ENCODE measurements around the gene LMNA.

LMNA gene

GRCh38 chr1:156119503-156120209 is 5.1 kb downstream of the LMNA start:
- TF ChIP-seq MAX (IDR thresholded peaks at IDR 0.05) (no peak), RAD21 (IDR thresholded peaks at IDR 0.05; ENCODE audit: low read depth) (no peak), NFIC (IDR thresholded peaks at IDR 0.05) (no peak), FOXM1 (IDR thresholded peaks at IDR 0.05; ENCODE audit: borderline replicate concordance, low read depth) (no peak), CEBPB (IDR thresholded peaks at IDR 0.05) (no peak), EP300 (IDR thresholded peaks at IDR 0.05; ENCODE audit: borderline replicate concordance) (no peak), TCF12 (IDR thresholded peaks at IDR 0.05; ENCODE audit: low read depth) (no peak), TEAD4 (IDR thresholded peaks at IDR 0.05) (no peak)
- TF ChIP-seq, protein P1, sequence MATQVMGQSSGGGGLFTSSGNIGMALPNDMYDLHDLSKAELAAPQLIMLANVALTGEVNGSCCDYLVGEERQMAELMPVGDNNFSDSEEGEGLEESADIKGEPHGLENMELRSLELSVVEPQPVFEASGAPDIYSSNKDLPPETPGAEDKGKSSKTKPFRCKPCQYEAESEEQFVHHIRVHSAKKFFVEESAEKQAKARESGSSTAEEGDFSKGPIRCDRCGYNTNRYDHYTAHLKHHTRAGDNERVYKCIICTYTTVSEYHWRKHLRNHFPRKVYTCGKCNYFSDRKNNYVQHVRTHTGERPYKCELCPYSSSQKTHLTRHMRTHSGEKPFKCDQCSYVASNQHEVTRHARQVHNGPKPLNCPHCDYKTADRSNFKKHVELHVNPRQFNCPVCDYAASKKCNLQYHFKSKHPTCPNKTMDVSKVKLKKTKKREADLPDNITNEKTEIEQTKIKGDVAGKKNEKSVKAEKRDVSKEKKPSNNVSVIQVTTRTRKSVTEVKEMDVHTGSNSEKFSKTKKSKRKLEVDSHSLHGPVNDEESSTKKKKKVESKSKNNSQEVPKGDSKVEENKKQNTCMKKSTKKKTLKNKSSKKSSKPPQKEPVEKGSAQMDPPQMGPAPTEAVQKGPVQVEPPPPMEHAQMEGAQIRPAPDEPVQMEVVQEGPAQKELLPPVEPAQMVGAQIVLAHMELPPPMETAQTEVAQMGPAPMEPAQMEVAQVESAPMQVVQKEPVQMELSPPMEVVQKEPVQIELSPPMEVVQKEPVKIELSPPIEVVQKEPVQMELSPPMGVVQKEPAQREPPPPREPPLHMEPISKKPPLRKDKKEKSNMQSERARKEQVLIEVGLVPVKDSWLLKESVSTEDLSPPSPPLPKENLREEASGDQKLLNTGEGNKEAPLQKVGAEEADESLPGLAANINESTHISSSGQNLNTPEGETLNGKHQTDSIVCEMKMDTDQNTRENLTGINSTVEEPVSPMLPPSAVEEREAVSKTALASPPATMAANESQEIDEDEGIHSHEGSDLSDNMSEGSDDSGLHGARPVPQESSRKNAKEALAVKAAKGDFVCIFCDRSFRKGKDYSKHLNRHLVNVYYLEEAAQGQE (IDR thresholded peaks at IDR 0.05; ENCODE audit: low read depth) = no peak

- TF ChIP-seq TEAD4 (IDR thresholded peaks at IDR 0.05) (no peak), CEBPB (IDR thresholded peaks at IDR 0.05) (no peak), NFIC (IDR thresholded peaks at IDR 0.05) (no peak), RAD21 (IDR thresholded peaks at IDR 0.05; ENCODE audit: low read depth) (no peak), CREB1 (IDR thresholded peaks at IDR 0.05; ENCODE audit: low read depth) (no peak), MAX (IDR thresholded peaks at IDR 0.05) (no peak), FOXM1 (IDR thresholded peaks at IDR 0.05; ENCODE audit: borderline replicate concordance, low read depth) (no peak), TAF1 (IDR thresholded peaks at IDR 0.05; ENCODE audit: low read depth) (no peak), EGR1 (IDR thresholded peaks at IDR 0.05) (no peak), EP300 (IDR thresholded peaks at IDR 0.05; ENCODE audit: borderline replicate concordance) (no peak), TCF12 (IDR thresholded peaks at IDR 0.05; ENCODE audit: low read depth) (no peak), YY1 (IDR thresholded peaks at IDR 0.05; ENCODE audit: low read depth) (no peak), USF1 (IDR thresholded peaks at IDR 0.05) (no peak), ZBTB7A (IDR thresholded peaks at IDR 0.05; ENCODE audit: low read depth) (no peak)
- TF ChIP-seq, protein P1 (IDR thresholded peaks at IDR 0.05; ENCODE audit: low read depth) = no peak
These were observed 5.8 kb downstream of the LMNA start for GRCh38 chr1:156120318-156120717.

GRCh38 chr1:156121457-156121856 is 6.9 kb downstream of the LMNA start:
- TF ChIP-seq TAF1 (IDR thresholded peaks at IDR 0.05; ENCODE audit: low read depth) = no peak

GRCh38 chr1:156122086-156122485 is 7.6 kb downstream of the LMNA start:
- TF ChIP-seq TAF1 (IDR thresholded peaks at IDR 0.05; ENCODE audit: low read depth) (no peak), USF1 (IDR thresholded peaks at IDR 0.05) (no peak), ZBTB7A (IDR thresholded peaks at IDR 0.05; ENCODE audit: low read depth) (no peak), YY1 (IDR thresholded peaks at IDR 0.05; ENCODE audit: low read depth) (no peak), CEBPB (IDR thresholded peaks at IDR 0.05) (no peak)

DNA sequence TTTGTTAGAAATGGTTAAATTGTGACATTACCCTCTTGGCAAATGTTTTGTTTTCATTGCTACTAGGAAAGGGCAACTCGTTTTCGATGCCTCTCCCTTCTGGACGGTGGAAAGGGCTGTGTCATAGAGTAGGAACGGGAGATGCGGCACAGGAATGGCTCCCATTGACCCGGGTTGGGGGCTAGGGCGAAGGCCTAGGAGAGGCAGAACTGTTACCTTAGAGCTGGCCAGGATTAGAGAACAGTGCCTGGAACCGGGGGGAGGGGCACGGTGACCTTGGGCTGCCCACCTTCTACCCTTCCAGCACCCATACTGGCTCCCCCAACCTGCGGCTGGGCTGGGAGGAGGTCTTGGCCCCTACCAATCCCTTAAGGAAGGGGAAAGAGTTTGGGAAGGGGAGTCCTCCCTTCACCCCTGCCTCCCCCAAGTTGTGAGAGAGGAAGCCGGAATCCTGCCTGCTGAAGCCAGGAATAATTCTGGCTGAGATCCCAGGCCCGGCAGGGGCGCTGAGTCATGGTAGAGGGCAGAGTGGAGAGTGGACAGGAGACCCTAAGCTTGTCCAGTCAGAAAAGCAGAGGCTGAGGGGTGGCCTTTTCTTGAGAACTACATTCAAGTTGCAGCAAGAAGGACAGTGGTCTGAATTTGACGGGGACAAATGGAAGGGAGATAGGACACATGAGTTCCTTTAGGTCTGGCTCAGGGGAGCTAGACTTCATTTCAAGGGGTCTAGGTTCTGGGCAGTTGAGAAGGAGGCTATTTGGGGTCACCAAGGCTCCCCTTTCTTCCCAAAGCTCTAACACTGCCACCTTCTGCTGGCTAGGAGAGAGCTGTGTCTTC is 8.2 kb downstream of the LMNA start:
- TF ChIP-seq FOXM1 (IDR thresholded peaks at IDR 0.05; ENCODE audit: borderline replicate concordance, low read depth) (no peak), TCF12 (IDR thresholded peaks at IDR 0.05; ENCODE audit: low read depth) (peak; percentile 73; the same call in 1 of the 2 replicates), TEAD4 (IDR thresholded peaks at IDR 0.05) (peak; percentile 46), CEBPB (IDR thresholded peaks at IDR 0.05) (no peak), NFIC (IDR thresholded peaks at IDR 0.05) (peak; percentile 96), EGR1 (IDR thresholded peaks at IDR 0.05) (no peak), EP300 (IDR thresholded peaks at IDR 0.05; ENCODE audit: borderline replicate concordance) (peak; percentile 52; the same call in 1 of the 2 replicates), ZBTB7A (IDR thresholded peaks at IDR 0.05; ENCODE audit: low read depth) (peak; percentile 97), RAD21 (IDR thresholded peaks at IDR 0.05; ENCODE audit: low read depth) (peak; percentile 12; the same call in 1 of the 2 replicates), CREB1 (IDR thresholded peaks at IDR 0.05; ENCODE audit: low read depth) (no peak), MAX (IDR thresholded peaks at IDR 0.05) (peak; percentile 43; the same call in 1 of the 2 replicates), TAF1 (IDR thresholded peaks at IDR 0.05; ENCODE audit: low read depth) (0 out of 2 replicates have a peak, but pooled peaks have one; percentile 28), YY1 (IDR thresholded peaks at IDR 0.05; ENCODE audit: low read depth) (no peak)
- TF ChIP-seq, protein P1 (IDR thresholded peaks at IDR 0.05; ENCODE audit: low read depth) = no peak; the same call in 1 of the 2 replicates

All from Ishikawa (cell line).